Measurements from ENCODE around the gene GGN.

DNA sequence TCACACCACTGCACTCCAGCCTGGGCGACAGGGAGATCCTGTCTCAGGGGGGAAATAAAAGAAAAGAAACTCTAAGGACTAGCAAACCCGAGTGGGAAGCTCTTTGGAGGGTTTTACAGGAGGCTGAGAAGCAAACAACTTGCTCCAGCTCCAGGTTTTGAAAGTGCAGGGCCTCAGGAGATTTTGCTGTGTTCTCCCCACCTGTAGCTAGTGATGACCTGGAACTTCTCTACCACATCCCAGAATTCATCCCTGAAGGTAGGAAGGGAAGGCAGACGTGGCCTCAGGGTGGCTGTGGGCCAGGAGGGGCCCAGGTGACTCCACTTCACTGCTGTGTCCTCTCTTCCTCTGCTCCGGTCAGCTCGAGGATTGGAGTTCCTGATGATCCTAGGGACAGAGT lies 29.8 kb downstream of the GGN start:
- TF ChIP-seq, protein P1, sequence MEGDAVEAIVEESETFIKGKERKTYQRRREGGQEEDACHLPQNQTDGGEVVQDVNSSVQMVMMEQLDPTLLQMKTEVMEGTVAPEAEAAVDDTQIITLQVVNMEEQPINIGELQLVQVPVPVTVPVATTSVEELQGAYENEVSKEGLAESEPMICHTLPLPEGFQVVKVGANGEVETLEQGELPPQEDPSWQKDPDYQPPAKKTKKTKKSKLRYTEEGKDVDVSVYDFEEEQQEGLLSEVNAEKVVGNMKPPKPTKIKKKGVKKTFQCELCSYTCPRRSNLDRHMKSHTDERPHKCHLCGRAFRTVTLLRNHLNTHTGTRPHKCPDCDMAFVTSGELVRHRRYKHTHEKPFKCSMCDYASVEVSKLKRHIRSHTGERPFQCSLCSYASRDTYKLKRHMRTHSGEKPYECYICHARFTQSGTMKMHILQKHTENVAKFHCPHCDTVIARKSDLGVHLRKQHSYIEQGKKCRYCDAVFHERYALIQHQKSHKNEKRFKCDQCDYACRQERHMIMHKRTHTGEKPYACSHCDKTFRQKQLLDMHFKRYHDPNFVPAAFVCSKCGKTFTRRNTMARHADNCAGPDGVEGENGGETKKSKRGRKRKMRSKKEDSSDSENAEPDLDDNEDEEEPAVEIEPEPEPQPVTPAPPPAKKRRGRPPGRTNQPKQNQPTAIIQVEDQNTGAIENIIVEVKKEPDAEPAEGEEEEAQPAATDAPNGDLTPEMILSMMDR (IDR thresholded peaks at IDR 0.05 in 4 of 5, conservative IDR thresholded peaks at IDR 0.05 in 1 of 5), result no peak
- TF ChIP-seq POLR2A (IDR thresholded peaks at IDR 0.05), result no peak

Data from gastrocnemius medialis (tissue), 4 donors.